H1 (cell line): ENCODE measurements around the gene GPC6. TPM values are rescaled to one million over a fixed set of nuclear protein-coding genes. Genes with fewer than 3 reads are reported as not detected.

ENCODE experiments used
- CTCF ChIA-PET: fragments of 300-600 bp; sonication (Branson Sonifier 250); formaldehyde crosslinking; loops from one replicate; lab custom pipeline; 2021; ENCODE audit not compliant: partially characterized antibody; lab: Charles Lee
- POLR2A ChIA-PET: fragments of 300-600 bp; sonication (Branson Sonifier 250); formaldehyde crosslinking; loops from one replicate; lab custom pipeline; 2021; ENCODE audit warnings: inconsistent platforms; ENCODE audit not compliant: partially characterized antibody; lab: Charles Lee
- DNase-seq, 2 experiments: peaks; one replicate each; pipeline versions ENCODE4 v3.0.0 to v3.0.0-alpha.2; 2010 to 2022; ENCODE audit warnings: low spot score in 2 of 2, low read depth in 1 of 2, mixed read lengths in 1 of 2
- FAIRE-seq: peaks from 2 replicates; lab custom pipeline; 2011; peaks lifted over from hg19 to GRCh38; lab: Jason Lieb, UNC
- H2AFZ ChIP-seq: 2 replicates; pipeline ENCODE4 v1.8.1; 2012; ENCODE audit warnings: low read length, inconsistent platforms
- H2AK5ac ChIP-seq: 2 replicates; pipeline ENCODE4 v1.6.1; 2013; ENCODE audit warnings: low read depth, low read length
- H2BK120ac ChIP-seq: replicated peaks from 2 replicates; pipeline ENCODE3; 2013; ENCODE audit warnings: low read depth, low read length, inconsistent platforms
- H2BK12ac ChIP-seq: 2 replicates; pipeline ENCODE4 v1.6.1; 2013; ENCODE audit warnings: low read depth, low read length
- H2BK15ac ChIP-seq: 2 replicates; pipeline ENCODE4 v1.6.1; 2013; ENCODE audit warnings: low read length
- H2BK20ac ChIP-seq: 2 replicates; pipeline ENCODE4 v1.6.1; 2013; ENCODE audit warnings: low read length
- H2BK5ac ChIP-seq: 2 replicates; pipeline ENCODE4 v1.6.1; 2013; ENCODE audit warnings: low read depth, low read length
- H3K14ac ChIP-seq: 2 replicates; pipeline ENCODE4 v1.6.1; 2013; ENCODE audit warnings: inconsistent platforms; ENCODE audit not compliant: insufficient read length
- H3K18ac ChIP-seq: 2 replicates; pipeline ENCODE4 v1.6.1; 2013; ENCODE audit warnings: low read length; ENCODE audit errors: extremely low read depth
- H3K23ac ChIP-seq: 2 replicates; pipeline ENCODE4 v1.6.1; 2013; ENCODE audit warnings: inconsistent platforms; ENCODE audit not compliant: insufficient read length
- H3K23me2 ChIP-seq: 2 replicates; pipeline ENCODE4 v1.6.1; 2013; ENCODE audit warnings: low read depth, low read length
- H3K27ac ChIP-seq: 2 replicates; pipeline ENCODE4 v1.6.1; 2011; ENCODE audit warnings: low read depth, low read length, inconsistent platforms
- H3K27me3 ChIP-seq, 4 experiments: replicated peaks in 1 of 4; 1 replicate in 1 of 4; 2 replicates in 3 of 4; pipeline versions ENCODE4 v1.6.1 to v1.8.1; 2011 to 2013; ENCODE audit warnings: low read length in 3 of 4, mild to moderate bottlenecking in 3 of 4, inconsistent platforms in 2 of 4, mixed read lengths in 2 of 4, moderate library complexity in 1 of 4; ENCODE audit not compliant: control insufficient read depth in 3 of 4, insufficient read depth in 3 of 4; ENCODE audit errors: extremely low read depth in 1 of 4
- H3K36me3 ChIP-seq, 4 experiments: 2 replicates each; pipeline versions ENCODE4 v1.6.1 to v1.8.1; 2011 to 2013; ENCODE audit warnings: mild to moderate bottlenecking in 4 of 4, low read length in 3 of 4, moderate library complexity in 2 of 4, control low read depth in 1 of 4, inconsistent platforms in 1 of 4; ENCODE audit not compliant: insufficient read depth in 4 of 4, control insufficient read depth in 2 of 4
- H3K4ac ChIP-seq: replicated peaks from 2 replicates; pipeline ENCODE3; 2013; ENCODE audit warnings: low read length, low read depth, mixed read lengths, inconsistent platforms; ENCODE audit not compliant: insufficient read length
- H3K4me1 ChIP-seq, 4 experiments: replicated peaks in 1 of 4; 1 replicate in 1 of 4; 2 replicates in 3 of 4; pipeline versions ENCODE4 v1.6.1 to v1.8.1; 2011 to 2013; ENCODE audit warnings: low read length in 3 of 4, inconsistent platforms in 2 of 4, mixed read lengths in 1 of 4; ENCODE audit not compliant: insufficient read depth in 4 of 4, control insufficient read depth in 3 of 4
- H3K4me2 ChIP-seq, 2 experiments: 2 replicates each; pipeline versions ENCODE4 v1.6.1 to v1.8.1; 2011 to 2013; ENCODE audit warnings: low read depth in 2 of 2, low read length in 2 of 2, control low read depth in 1 of 2, inconsistent platforms in 1 of 2, mild to moderate bottlenecking in 1 of 2; ENCODE audit not compliant: insufficient read depth in 1 of 2
- H3K4me3 ChIP-seq, 4 experiments: fragments of 200-600, 300-600 bp in 1 of 4; sonication (generic), shearing (Covaris generic), sonication (Bioruptor Twin) in 1 of 4; 2 replicates each; pipeline versions ENCODE4 v1.5.1 to v1.8.1; 2011 to 2016; ENCODE audit warnings: low read length in 4 of 4, low read depth in 3 of 4, control low read depth in 2 of 4, inconsistent platforms in 2 of 4, mild to moderate bottlenecking in 2 of 4, mixed read lengths in 1 of 4, moderate library complexity in 1 of 4; ENCODE audit not compliant: insufficient read depth in 2 of 4; ENCODE audit errors: extremely low read depth in 1 of 4
- H3K56ac ChIP-seq: replicated peaks from 2 replicates; pipeline ENCODE3; 2013; ENCODE audit warnings: low read depth, mild to moderate bottlenecking, mixed read lengths, low read length, inconsistent platforms; ENCODE audit not compliant: insufficient read length
- H3K79me1 ChIP-seq: 2 replicates; pipeline ENCODE4 v1.6.1; 2013; ENCODE audit warnings: low read depth, low read length, control low read depth
- H3K79me2 ChIP-seq, 2 experiments: 2 replicates each; pipeline versions ENCODE4 v1.6.1 to v1.8.1; 2012 to 2013; ENCODE audit warnings: low read length in 2 of 2, mild to moderate bottlenecking in 2 of 2, inconsistent platforms in 1 of 2; ENCODE audit not compliant: insufficient read depth in 2 of 2, control insufficient read depth in 1 of 2
- H3K9ac ChIP-seq, 4 experiments: replicated peaks in 1 of 4; 1 replicate in 1 of 4; 2 replicates in 3 of 4; pipeline versions ENCODE4 v1.6.1 to v1.8.1; 2011 to 2013; ENCODE audit warnings: low read depth in 3 of 4, low read length in 3 of 4, control low read depth in 2 of 4, mild to moderate bottlenecking in 2 of 4, moderate library complexity in 2 of 4, inconsistent platforms in 1 of 4; ENCODE audit errors: extremely low read depth in 1 of 4
- H3K9me3 ChIP-seq, 2 experiments: 2 replicates each; pipeline versions ENCODE4 v1.6.1 to v1.8.1; 2012 to 2013; ENCODE audit warnings: mild to moderate bottlenecking in 2 of 2, moderate library complexity in 2 of 2, control low read depth in 1 of 2, inconsistent platforms in 1 of 2, low read depth in 1 of 2, low read length in 1 of 2, mixed read lengths in 1 of 2; ENCODE audit not compliant: insufficient read depth in 2 of 2
- H4K20me1 ChIP-seq, 2 experiments: replicated peaks in 1 of 2; 2 replicates each; pipeline versions ENCODE3 to v1.8.1; 2011 to 2013; ENCODE audit warnings: inconsistent platforms in 2 of 2, low read length in 2 of 2, mild to moderate bottlenecking in 1 of 2; ENCODE audit not compliant: insufficient read depth in 2 of 2, control insufficient read depth in 1 of 2
- H4K5ac ChIP-seq: 2 replicates; pipeline ENCODE4 v1.6.1; 2013; ENCODE audit warnings: low read length, low read depth, mixed read lengths, inconsistent platforms; ENCODE audit not compliant: insufficient read length
- H4K8ac ChIP-seq: 2 replicates; pipeline ENCODE4 v1.8.0; 2013; ENCODE audit warnings: mild to moderate bottlenecking, moderate library complexity, low read length, inconsistent platforms; ENCODE audit not compliant: insufficient read depth; ENCODE audit errors: extremely low read depth
- H4K91ac ChIP-seq: replicated peaks from 2 replicates; pipeline ENCODE3; 2013; ENCODE audit warnings: low read length, mixed read lengths, inconsistent platforms; ENCODE audit not compliant: insufficient read length
- ASH2L ChIP-seq: fragments of 200-600, 300-600 bp; sonication (generic); IDR thresholded peaks from one replicate; pipeline ENCODE4 v1.7.1; 2017; ENCODE audit warnings: low read length
- ATF2 ChIP-seq: IDR thresholded peaks from 2 replicates; pipeline ENCODE4 v1.6.1; 2012; ENCODE audit warnings: low read length, inconsistent platforms
- EP300 ChIP-seq, 2 experiments: IDR thresholded peaks; 1 replicate in 1 of 2; 2 replicates in 1 of 2; pipeline ENCODE4 v1.6.1; 2011 to 2012; ENCODE audit warnings: low read depth in 2 of 2, low read length in 2 of 2, mild to moderate bottlenecking in 2 of 2, borderline replicate concordance in 1 of 2, inconsistent platforms in 1 of 2, moderate library complexity in 1 of 2
- JUN ChIP-seq: IDR thresholded peaks from 2 replicates; pipeline ENCODE4 v1.6.1; 2011; ENCODE audit warnings: low read depth, mild to moderate bottlenecking, improper control_type of control experiment, low read length
- PHF8 ChIP-seq: fragments of 200-600 bp; sonication (generic); conservative IDR thresholded peaks from 2 replicates; pipeline ENCODE4 v1.7.1; 2012; ENCODE audit warnings: low read depth, mild to moderate bottlenecking, inconsistent platforms, low read length, moderate library complexity
- RAD21 ChIP-seq, 2 experiments: IDR thresholded peaks in 1 of 2; conservative IDR thresholded peaks in 1 of 2; 2 replicates each; pipeline ENCODE4 v1.6.1; 2011; ENCODE audit warnings: low read depth in 2 of 2, low read length in 2 of 2, improper control_type of control experiment in 1 of 2, inconsistent platforms in 1 of 2, mild to moderate bottlenecking in 1 of 2, moderate library complexity in 1 of 2
- RFX5 ChIP-seq: IDR thresholded peaks from 2 replicates; pipeline ENCODE4 v1.6.1; 2011; ENCODE audit warnings: low read depth, low read length, improper control_type of control experiment, borderline replicate concordance
- SIX5 ChIP-seq: IDR thresholded peaks from 2 replicates; pipeline ENCODE4 v1.6.1; 2011; ENCODE audit warnings: mild to moderate bottlenecking, low read depth, low read length
- SP4 ChIP-seq: IDR thresholded peaks from 2 replicates; pipeline ENCODE4 v1.6.1; 2012; ENCODE audit warnings: low read length, inconsistent platforms
- SUZ12 ChIP-seq: fragments of 200-600 bp; sonication (generic); IDR thresholded peaks from 2 replicates; pipeline ENCODE4 v1.6.1; 2012; ENCODE audit warnings: mild to moderate bottlenecking, inconsistent platforms, low read length, moderate library complexity, mixed read lengths
- TAF1 ChIP-seq: IDR thresholded peaks from 2 replicates; pipeline ENCODE4 v1.6.1; 2011; ENCODE audit warnings: mild to moderate bottlenecking, low read depth, low read length
- TAF7 ChIP-seq: optimal IDR thresholded peaks from 2 replicates; pipeline ENCODE3; 2011; ENCODE audit warnings: low read depth, mild to moderate bottlenecking, inconsistent platforms, low read length, moderate library complexity, borderline replicate concordance
- YY1 ChIP-seq: IDR thresholded peaks from 2 replicates; pipeline ENCODE4 v1.6.1; 2011; ENCODE audit warnings: low read depth, mild to moderate bottlenecking, low read length
- WGBS, 2 experiments: shearing (Covaris generic) in 1 of 2; methylation state at CpG; one replicate each; pipeline versions ENCODE4 v1.1.6 to v1.1.7; 2013 to 2015; ENCODE audit warnings: low lambda C conversion rate in 2 of 2, mixed read lengths in 2 of 2, inconsistent platforms in 1 of 2, low coverage in 1 of 2, missing lambda C conversion rate in 1 of 2; ENCODE audit not compliant: insufficient replicate concordance in 2 of 2, insufficient coverage in 1 of 2, insufficient read length in 1 of 2; ENCODE audit errors: extremely low coverage in 1 of 2, missing lambda C conversion rate in 1 of 2; 5-methylcytosine and 5-hydroxymethylcytosine counted together
- polyA plus RNA-seq, 7 experiments: library from polyadenylated mRNA; depleted of rRNA in 3 of 7; stranded (reverse) in 5 of 7; unstranded in 2 of 7; fragments of >200 nt in 5 of 7; fragments of 200-250 nt in 2 of 7; gene quantifications; 1 replicate in 5 of 7; 2 replicates in 1 of 7; 4 replicates in 1 of 7; pipeline versions ENCODE4 v1.2.1 to v1.2.3, GENCODE V29; 2011 to 2013; ENCODE audit warnings: missing spikeins in 2 of 7, mixed read lengths in 2 of 7
- total RNA-seq: library from RNA; stranded (reverse); fragmentation: NEBNext Ultra II Directional; extraction: Animal tissue kit (Norgen Biotek cat#: 25700); gene quantifications from 2 replicates; pipeline ENCODE4 v1.2.1, GENCODE V29; 2021

Gene GPC6
- total and polyA plus RNA-seq, 2 of the 8 experiments (the other 6 are each of a cell fraction or from before 2014, with no cell fraction given) = 5.4 to 12.0 TPM

DNA sequence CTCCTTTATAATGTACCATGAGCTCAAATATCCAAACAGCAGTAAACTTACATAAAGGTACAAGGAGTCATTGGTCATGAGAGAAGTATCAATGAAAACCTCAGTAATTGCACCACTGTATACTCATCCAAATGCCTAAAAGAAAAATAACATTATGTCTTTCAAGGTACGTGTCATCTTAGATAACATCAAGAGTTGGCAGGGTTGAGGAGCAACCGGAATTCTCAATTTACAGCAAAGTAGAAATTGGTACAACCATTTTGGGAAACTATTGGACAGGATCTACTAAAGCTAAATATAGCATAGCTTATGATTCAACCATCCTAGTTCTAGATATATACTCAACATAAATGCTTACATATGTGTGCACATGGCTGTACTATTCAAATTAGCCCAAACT is 502.8 kb downstream of the GPC6 start:
- Histone ChIP-seq H3K79me2 (no peaks in the 10 kb centered on the region), H2AFZ (no peak overlapping the region), H3K4me1 (no peaks in the 10 kb centered on the region), H4K20me1 (no peaks in the 10 kb centered on the region), H2BK120ac (no peak overlapping the region), H4K8ac (no peak overlapping the region), H4K5ac (no peak overlapping the region), H3K23ac (no peak overlapping the region), H3K18ac (no peak overlapping the region), H3K23me2 (no peaks in the 10 kb centered on the region), H3K14ac (no peak overlapping the region), H3K79me1 (no peaks in the 10 kb centered on the region), H2BK15ac (no peak overlapping the region), H3K4ac (no peak overlapping the region), H3K56ac (no peak overlapping the region), H3K27ac (no peak overlapping the region), H2BK12ac (no peak overlapping the region), H3K36me3 (no peaks in the 10 kb centered on the region), H4K91ac (no peak overlapping the region), H3K9me3 (no peaks in the 10 kb centered on the region), H2BK5ac (no peak overlapping the region), H2AK5ac (no peak overlapping the region), H3K9ac (no peak overlapping the region), H2BK20ac (no peak overlapping the region), H3K4me2 (no peak overlapping the region), H3K4me3 (no peak overlapping the region), H3K27me3 (no peaks in the 10 kb centered on the region)
- ChIA-PET CTCF (interaction anchor here (0.6 to 1.1 kb wide), 2 partner anchors 18 to 547 kb away, joined by 3 to 5 read pairs; no protein-coding TSS in a partner anchor), POLR2A (no interaction called here)
- DNase-seq (no peak), FAIRE-seq (no peak)
- WGBS, 2 experiments = 86% methylated on average over 2 of the region's 2 CpGs; no CpG with 5 or more reads in 1 of the 2 experiments
- TF ChIP-seq TAF7 = no peak
- TF ChIP-seq PHF8 = no peak
- no peak for TF ChIP-seq ASH2L
- no peak for TF ChIP-seq ATF2
- no peak for TF ChIP-seq SUZ12
- TF ChIP-seq SIX5 = no peak
- no peak for TF ChIP-seq RAD21 (IDR thresholded peaks at IDR 0.05 in 1 of 2, conservative IDR thresholded peaks at IDR 0.05 in 1 of 2; ENCODE audit: low read depth in 2 of 2, low read length in 2 of 2)
- no peak for TF ChIP-seq RFX5
- TF ChIP-seq SP4 = no peak
- no peak for TF ChIP-seq YY1
- no peak for TF ChIP-seq JUN
- TF ChIP-seq TAF1 = no peak
- no peak for TF ChIP-seq EP300 (IDR thresholded peaks at IDR 0.05; ENCODE audit: borderline replicate concordance in 1 of 2, low read depth in 2 of 2, low read length in 2 of 2)
